ENCODE results near the gene RAET1G.

RAET1G gene

GRCh38 chr6:149888659-149889058, 34.3 kb downstream of the RAET1G start:
- TF ChIP-seq EZH2phosphoT487 (IDR thresholded peaks at IDR 0.05; ENCODE audit: low read depth) = no peak
- TF ChIP-seq, protein P1, sequence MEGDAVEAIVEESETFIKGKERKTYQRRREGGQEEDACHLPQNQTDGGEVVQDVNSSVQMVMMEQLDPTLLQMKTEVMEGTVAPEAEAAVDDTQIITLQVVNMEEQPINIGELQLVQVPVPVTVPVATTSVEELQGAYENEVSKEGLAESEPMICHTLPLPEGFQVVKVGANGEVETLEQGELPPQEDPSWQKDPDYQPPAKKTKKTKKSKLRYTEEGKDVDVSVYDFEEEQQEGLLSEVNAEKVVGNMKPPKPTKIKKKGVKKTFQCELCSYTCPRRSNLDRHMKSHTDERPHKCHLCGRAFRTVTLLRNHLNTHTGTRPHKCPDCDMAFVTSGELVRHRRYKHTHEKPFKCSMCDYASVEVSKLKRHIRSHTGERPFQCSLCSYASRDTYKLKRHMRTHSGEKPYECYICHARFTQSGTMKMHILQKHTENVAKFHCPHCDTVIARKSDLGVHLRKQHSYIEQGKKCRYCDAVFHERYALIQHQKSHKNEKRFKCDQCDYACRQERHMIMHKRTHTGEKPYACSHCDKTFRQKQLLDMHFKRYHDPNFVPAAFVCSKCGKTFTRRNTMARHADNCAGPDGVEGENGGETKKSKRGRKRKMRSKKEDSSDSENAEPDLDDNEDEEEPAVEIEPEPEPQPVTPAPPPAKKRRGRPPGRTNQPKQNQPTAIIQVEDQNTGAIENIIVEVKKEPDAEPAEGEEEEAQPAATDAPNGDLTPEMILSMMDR (IDR thresholded peaks at IDR 0.05; ENCODE audit: low read depth, low read length) = no peak
- Histone ChIP-seq H3K4me2 (ENCODE audit: low read length) (no peak overlapping the region), H3K36me3 (replicated peaks; ENCODE audit: low read depth, low read length) (no peaks in the 10 kb centered on the region), H3K9ac (ENCODE audit: low read length) (no peak overlapping the region), H3K4me3 (ENCODE audit: low read length) (no peak overlapping the region), H3K4me1 (ENCODE audit: low read length) (no peaks in the 10 kb centered on the region), H3K79me2 (ENCODE audit: low read length) (no peaks in the 10 kb centered on the region), H3K27me3 (ENCODE audit: low read depth, low read length) (no peaks in the 10 kb centered on the region), H4K20me1 (ENCODE audit: insufficient read depth, low read length) (no peaks in the 10 kb centered on the region), H2AFZ (ENCODE audit: low read depth, low read length) (no peak overlapping the region), H3K9me3 (ENCODE audit: insufficient read depth, low read length) (no peaks in the 10 kb centered on the region), H3K27ac (ENCODE audit: low read length) (no peak overlapping the region)

- no peaks in the 10 kb centered on the region for H4K20me1 ChIP-seq (ENCODE audit: insufficient read depth, low read length)
- no peaks in the 10 kb centered on the region for H3K9me3 ChIP-seq (ENCODE audit: insufficient read depth, low read length)
- H2AFZ ChIP-seq (ENCODE audit: low read depth, low read length) = no peak overlapping the region
- H3K9ac ChIP-seq (ENCODE audit: low read length) = no peak overlapping the region
- no peaks in the 10 kb centered on the region for H3K36me3 ChIP-seq (replicated peaks; ENCODE audit: low read depth, low read length)
- H3K79me2 ChIP-seq (ENCODE audit: low read length) = no peaks in the 10 kb centered on the region
- no peak overlapping the region for H3K4me2 ChIP-seq (ENCODE audit: low read length)
- no peaks in the 10 kb centered on the region for H3K4me1 ChIP-seq (ENCODE audit: low read length)
- H3K27ac ChIP-seq (ENCODE audit: low read length) = no peak overlapping the region
- no peak overlapping the region for H3K4me3 ChIP-seq (ENCODE audit: low read length)
- no peaks in the 10 kb centered on the region for H3K27me3 ChIP-seq (ENCODE audit: low read depth, low read length)
- TF ChIP-seq EZH2phosphoT487 (IDR thresholded peaks at IDR 0.05; ENCODE audit: low read depth) = no peak
- TF ChIP-seq, protein P1 (IDR thresholded peaks at IDR 0.05; ENCODE audit: low read depth, low read length) = no peak
Measured at GRCh38 chr6:149888093-149888492, 34.8 kb downstream of the RAET1G start.

GRCh38 chr6:149887343-149887742, 35.6 kb downstream of the RAET1G start:
- Histone ChIP-seq H3K9me3 (ENCODE audit: insufficient read depth, low read length) (no peaks in the 10 kb centered on the region), H3K27ac (ENCODE audit: low read length) (no peak overlapping the region), H3K4me1 (ENCODE audit: low read length) (no peaks in the 10 kb centered on the region), H4K20me1 (ENCODE audit: insufficient read depth, low read length) (no peaks in the 10 kb centered on the region), H3K4me2 (ENCODE audit: low read length) (no peak overlapping the region), H3K36me3 (replicated peaks; ENCODE audit: low read depth, low read length) (no peaks in the 10 kb centered on the region), H3K79me2 (ENCODE audit: low read length) (no peaks in the 10 kb centered on the region), H3K27me3 (ENCODE audit: low read depth, low read length) (no peaks in the 10 kb centered on the region), H3K9ac (ENCODE audit: low read length) (no peak overlapping the region), H2AFZ (ENCODE audit: low read depth, low read length) (no peak overlapping the region), H3K4me3 (ENCODE audit: low read length) (no peak overlapping the region)
- no peak for TF ChIP-seq EZH2phosphoT487 (IDR thresholded peaks at IDR 0.05; ENCODE audit: low read depth)
- TF ChIP-seq, protein P1 (IDR thresholded peaks at IDR 0.05; ENCODE audit: low read depth, low read length) = no peak

GRCh38 chr6:149885888-149886287, 37.0 kb downstream of the RAET1G start:
- H3K79me2 ChIP-seq (ENCODE audit: low read length) = no peaks in the 10 kb centered on the region
- H3K4me2 ChIP-seq (ENCODE audit: low read length) = no peak overlapping the region
- H3K36me3 ChIP-seq (replicated peaks; ENCODE audit: low read depth, low read length) = no peaks in the 10 kb centered on the region
- H3K9ac ChIP-seq (ENCODE audit: low read length) = no peak overlapping the region
- H3K4me1 ChIP-seq (ENCODE audit: low read length) = no peaks in the 10 kb centered on the region
- no peak overlapping the region for H3K4me3 ChIP-seq (ENCODE audit: low read length)
- no peaks in the 10 kb centered on the region for H4K20me1 ChIP-seq (ENCODE audit: insufficient read depth, low read length)
- TF ChIP-seq EZH2phosphoT487 (IDR thresholded peaks at IDR 0.05; ENCODE audit: low read depth) = no peak
- TF ChIP-seq, protein P1 (IDR thresholded peaks at IDR 0.05; ENCODE audit: low read depth, low read length) = no peak
- no peaks in the 10 kb centered on the region for H3K27me3 ChIP-seq (ENCODE audit: low read depth, low read length)
- no peaks in the 10 kb centered on the region for H3K9me3 ChIP-seq (ENCODE audit: insufficient read depth, low read length)
- H2AFZ ChIP-seq (ENCODE audit: low read depth, low read length) = no peak overlapping the region
- no peak overlapping the region for H3K27ac ChIP-seq (ENCODE audit: low read length)

Measured in OCI-LY3 (cell line).